NCI-H2171 treated with DMSO at 0.1 percent for 48 hours (cell line): Measurements from ENCODE around the gene CGB1.
"Not testable (repeated sequence)": the region's sequence is repeated elsewhere in the genome, so short reads cannot be mapped to it uniquely, and the experiment has no call there.

Experiments used
- DNase-seq: peaks from one replicate; lab custom pipeline; 2025; lab: John Stamatoyannopoulos, UW

Gene CGB1

GRCh38 chr19:49058562-49058961, 21.9 kb upstream of the CGB1 start:
- DNase-seq = no peak

- no peak for DNase-seq
Measured at GRCh38 chr19:49057636-49058234, 21.0 kb upstream of the CGB1 start, which contains the start of gene CGB7. Gene CGB7 (minus strand): TSS chr19:49057749. CDS start chr19:49055375, 2,374 bp downstream.

- DNase-seq = not testable (repeated sequence)
Measured at GRCh38 chr19:49056902-49057596, 20.4 kb upstream of the CGB1 start.

GRCh38 chr19:49056101-49056901, 19.6 kb upstream of the CGB1 start:
- peak; percentile 28 for DNase-seq

- DNase-seq = not testable (repeated sequence)
Measured at GRCh38 chr19:49050376-49051033, 13.8 kb upstream of the CGB1 start.

GRCh38 chr19:49049834-49050233, 13.1 kb upstream of the CGB1 start:
- not testable (repeated sequence) for DNase-seq

- not testable (repeated sequence) for DNase-seq
Measured at GRCh38 chr19:49049011-49049410, 12.3 kb upstream of the CGB1 start, which contains the start of gene CGB8. Gene CGB8 (minus strand): TSS chr19:49049111. CDS start chr19:49048739, 372 bp downstream.

GRCh38 chr19:49043548-49043947, 6.9 kb upstream of the CGB1 start, which contains the start of gene CGB5:
Gene CGB5 (plus strand): TSS chr19:49043848. CDS start chr19:49044210, 362 bp downstream.
- DNase-seq = not testable (repeated sequence)

GRCh38 chr19:49042666-49043065, 6.0 kb upstream of the CGB1 start:
- not testable (repeated sequence) for DNase-seq

GRCh38 chr19:49042177-49042576, 5.5 kb upstream of the CGB1 start:
- no peak for DNase-seq

GRCh38 chr19:49039736-49040135, 3.0 kb upstream of the CGB1 start:
- DNase-seq = not testable (repeated sequence)

- not testable (repeated sequence) for DNase-seq
Measured at GRCh38 chr19:49038557-49039276, 2.0 kb upstream of the CGB1 start.

- DNase-seq = not testable (repeated sequence)
Measured at GRCh38 chr19:49038111-49038510, 1.4 kb upstream of the CGB1 start.

- DNase-seq = peak; percentile 84
Measured at GRCh38 chr19:49031642-49032301, 4.9 kb downstream of the CGB1 start, which contains the start of gene CGB2. Gene CGB2 (plus strand): TSS chr19:49031890. CDS start chr19:49032096, 206 bp downstream.

GRCh38 chr19:49030323-49030722, 6.4 kb downstream of the CGB1 start:
- DNase-seq = not testable (repeated sequence)

GRCh38 chr19:49029749-49030148, 6.9 kb downstream of the CGB1 start:
- DNase-seq = not testable (repeated sequence)

GRCh38 chr19:49028686-49029085, 8.0 kb downstream of the CGB1 start:
- DNase-seq = not testable (repeated sequence)

GRCh38 chr19:49025599-49025998, 11.1 kb downstream of the CGB1 start:
- DNase-seq = not testable (repeated sequence)

GRCh38 chr19:49025088-49025487, 11.6 kb downstream of the CGB1 start:
- not testable (repeated sequence) for DNase-seq

GRCh38 chr19:49024233-49024632, 12.5 kb downstream of the CGB1 start, which contains the start of gene CGB3:
Gene CGB3 (minus strand): TSS chr19:49024333. CDS start chr19:49023971, 362 bp downstream.
- not testable (repeated sequence) for DNase-seq
